Breast epithelium (tissue), 3 donors: ENCODE data around the gene KIF5A.

Source experiments
- CTCF ChIP-seq, 3 donors: fragments of 450-650 bp; IDR thresholded peaks; one replicate each; pipeline ENCODE4 v1.5.1; 2016 to 2017; ENCODE audit warnings: antibody characterized with exemption in 3 of 3, mild to moderate bottlenecking in 3 of 3, moderate library complexity in 3 of 3
- POLR2A ChIP-seq: fragments of 450-650 bp; IDR thresholded peaks from one replicate; pipeline ENCODE4 v1.6.1; 2016; ENCODE audit warnings: antibody characterized with exemption, mild to moderate bottlenecking, moderate library complexity
- POLR2AphosphoS5 ChIP-seq, 3 donors: sonication (generic); formaldehyde crosslinking; IDR thresholded peaks; one replicate each; pipeline ENCODE4 v1.6.1; 2017; ENCODE audit warnings: antibody characterized with exemption in 3 of 3

- TF ChIP-seq CTCF (IDR thresholded peaks at IDR 0.05) = no peak
- TF ChIP-seq POLR2AphosphoS5 (IDR thresholded peaks at IDR 0.05) = no peak
- no peak for TF ChIP-seq POLR2A
Observed at GRCh38 chr12:57581802-57582201, 32.0 kb downstream of the KIF5A start.
